ENCODE results near the gene DMAC2. TPM values are rescaled to one million over a fixed set of nuclear protein-coding genes. Genes with fewer than 3 reads are reported as not detected.

The DMAC2 gene
- total RNA-seq, 6 experiments from 2014 or later: 18.9 to 30.5 (median 22.5) TPM

DNA sequence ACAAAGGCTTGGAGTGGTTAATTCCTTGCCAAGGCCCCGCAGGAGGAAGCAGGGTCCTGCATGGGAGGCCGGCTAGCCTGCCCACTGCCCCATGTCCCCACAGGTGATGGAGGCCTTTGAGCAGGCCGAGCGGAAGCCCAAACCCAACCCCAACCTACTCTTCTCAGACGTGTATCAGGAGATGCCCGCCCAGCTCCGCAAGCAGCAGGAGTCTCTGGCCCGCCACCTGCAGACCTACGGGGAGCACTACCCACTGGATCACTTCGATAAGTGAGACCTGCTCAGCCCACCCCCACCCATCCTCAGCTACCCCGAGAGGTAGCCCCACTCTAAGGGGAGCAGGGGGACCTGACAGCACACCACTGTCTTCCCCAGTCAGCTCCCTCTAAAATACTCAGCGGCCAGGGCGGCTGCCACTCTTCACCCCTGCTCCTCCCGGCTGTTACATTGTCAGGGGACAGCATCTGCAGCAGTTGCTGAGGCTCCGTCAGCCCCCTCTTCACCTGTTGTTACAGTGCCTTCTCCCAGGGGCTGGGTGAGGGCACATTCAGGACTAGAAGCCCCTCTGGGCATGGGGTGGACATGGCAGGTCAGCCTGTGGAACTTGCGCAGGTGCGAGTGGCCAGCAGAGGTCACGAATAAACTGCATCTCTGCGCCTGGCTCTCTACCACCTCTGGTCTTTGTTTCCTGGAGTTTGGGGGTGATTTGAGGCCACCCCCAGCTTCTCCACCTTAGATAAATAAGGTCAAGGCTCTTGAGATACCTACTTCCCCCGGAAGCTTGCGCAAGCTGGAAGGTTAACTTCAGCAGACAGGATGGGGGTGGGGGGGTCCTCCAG, 15.2 kb downstream of the DMAC2 start:
- H3K9me3 ChIP-seq: no peaks in the 10 kb centered on the region
- DNase-seq (no peak), ATAC-seq (no peak)
- TF ChIP-seq POLR2A (IDR thresholded peaks at IDR 0.05): no peak
- TF ChIP-seq, protein P1, sequence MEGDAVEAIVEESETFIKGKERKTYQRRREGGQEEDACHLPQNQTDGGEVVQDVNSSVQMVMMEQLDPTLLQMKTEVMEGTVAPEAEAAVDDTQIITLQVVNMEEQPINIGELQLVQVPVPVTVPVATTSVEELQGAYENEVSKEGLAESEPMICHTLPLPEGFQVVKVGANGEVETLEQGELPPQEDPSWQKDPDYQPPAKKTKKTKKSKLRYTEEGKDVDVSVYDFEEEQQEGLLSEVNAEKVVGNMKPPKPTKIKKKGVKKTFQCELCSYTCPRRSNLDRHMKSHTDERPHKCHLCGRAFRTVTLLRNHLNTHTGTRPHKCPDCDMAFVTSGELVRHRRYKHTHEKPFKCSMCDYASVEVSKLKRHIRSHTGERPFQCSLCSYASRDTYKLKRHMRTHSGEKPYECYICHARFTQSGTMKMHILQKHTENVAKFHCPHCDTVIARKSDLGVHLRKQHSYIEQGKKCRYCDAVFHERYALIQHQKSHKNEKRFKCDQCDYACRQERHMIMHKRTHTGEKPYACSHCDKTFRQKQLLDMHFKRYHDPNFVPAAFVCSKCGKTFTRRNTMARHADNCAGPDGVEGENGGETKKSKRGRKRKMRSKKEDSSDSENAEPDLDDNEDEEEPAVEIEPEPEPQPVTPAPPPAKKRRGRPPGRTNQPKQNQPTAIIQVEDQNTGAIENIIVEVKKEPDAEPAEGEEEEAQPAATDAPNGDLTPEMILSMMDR (IDR thresholded peaks at IDR 0.05): no peak
- no peak overlapping the region for H3K27ac ChIP-seq
- H3K4me1 ChIP-seq: no peaks in the 10 kb centered on the region
- H3K36me3 ChIP-seq: peaks cover 0 to 48% (median 17%) of the 10 kb centered on the region in 4 donors
- 33% methylated on average over 3 of the region's 21 CpGs for WGBS (ENCODE audit: insufficient coverage, low coverage, low lambda C conversion rate, missing lambda C conversion rate)
- H3K27me3 ChIP-seq: no peaks in the 10 kb centered on the region
- H3K4me3 ChIP-seq: no peak overlapping the region
- intact Hi-C loops (cut with DNase I): no loop called here

DNA sequence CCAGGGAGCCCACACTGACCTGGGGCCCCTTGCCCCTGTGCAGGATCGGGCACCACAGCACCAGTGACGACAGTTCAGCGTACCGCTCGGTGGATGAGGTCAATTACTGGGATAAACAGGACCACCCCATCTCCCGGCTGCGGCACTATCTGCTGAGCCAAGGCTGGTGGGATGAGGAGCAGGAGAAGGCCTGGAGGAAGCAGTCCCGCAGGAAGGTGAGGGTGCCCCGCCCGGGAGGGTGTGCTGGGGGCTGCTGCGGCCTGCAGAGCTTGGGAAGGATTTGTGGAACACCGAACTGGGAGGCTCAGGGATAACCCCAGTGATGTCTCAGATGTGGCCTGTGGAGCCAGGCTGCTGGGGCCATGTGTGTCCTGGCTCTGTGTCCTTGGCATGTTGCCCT, 16.8 kb downstream of the DMAC2 start:
- H3K27me3 ChIP-seq: no peaks in the 10 kb centered on the region
- peaks cover 0 to 63% (median 23%) of the 10 kb centered on the region in 4 donors for H3K36me3 ChIP-seq
- intact Hi-C loops (cut with DNase I): no loop called here
- H3K9me3 ChIP-seq: no peaks in the 10 kb centered on the region
- DNase-seq: no peak
- no peaks in the 10 kb centered on the region for H3K4me1 ChIP-seq
- no peak for TF ChIP-seq POLR2A (IDR thresholded peaks at IDR 0.05)
- TF ChIP-seq, protein P1 (IDR thresholded peaks at IDR 0.05): no peak
- ATAC-seq: no peak
- H3K27ac ChIP-seq: no peak overlapping the region
- H3K4me3 ChIP-seq: no peak overlapping the region
- WGBS (ENCODE audit: insufficient coverage, low coverage, low lambda C conversion rate, missing lambda C conversion rate): 89% methylated on average over 10 of the region's 12 CpGs

DNA sequence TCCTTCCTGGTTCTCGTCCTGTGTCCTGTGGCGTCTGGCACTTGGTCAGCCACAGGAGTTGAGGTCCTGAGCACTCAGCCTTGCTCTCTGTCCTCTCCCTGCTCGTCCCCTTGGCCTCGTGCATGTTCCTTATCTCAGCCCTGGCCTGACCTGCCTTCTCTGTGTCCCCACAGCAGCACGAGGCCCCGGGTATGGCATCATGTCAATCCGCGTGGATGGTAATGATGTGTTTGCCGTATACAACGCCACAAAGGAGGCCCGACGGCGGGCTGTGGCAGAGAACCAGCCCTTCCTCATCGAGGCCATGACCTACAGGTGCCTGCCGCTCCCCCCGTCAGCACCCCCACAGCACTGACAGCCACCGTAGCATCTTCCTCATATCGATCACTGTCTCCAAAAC, 17.3 kb downstream of the DMAC2 start:
- no peak overlapping the region for H3K27ac ChIP-seq
- ATAC-seq (no peak), DNase-seq (no peak)
- peaks cover 0 to 63% (median 23%) of the 10 kb centered on the region in 4 donors for H3K36me3 ChIP-seq
- no peak for TF ChIP-seq POLR2A (IDR thresholded peaks at IDR 0.05)
- TF ChIP-seq, protein P1 (IDR thresholded peaks at IDR 0.05): no peak
- intact Hi-C loops (cut with DNase I): no loop called here
- no peak overlapping the region for H3K4me3 ChIP-seq
- no peaks in the 10 kb centered on the region for H3K4me1 ChIP-seq
- no peaks in the 10 kb centered on the region for H3K27me3 ChIP-seq
- H3K9me3 ChIP-seq: no peaks in the 10 kb centered on the region
- 83% methylated on average over 6 of the region's 18 CpGs for WGBS (ENCODE audit: insufficient coverage, low coverage, low lambda C conversion rate, missing lambda C conversion rate)

DNA sequence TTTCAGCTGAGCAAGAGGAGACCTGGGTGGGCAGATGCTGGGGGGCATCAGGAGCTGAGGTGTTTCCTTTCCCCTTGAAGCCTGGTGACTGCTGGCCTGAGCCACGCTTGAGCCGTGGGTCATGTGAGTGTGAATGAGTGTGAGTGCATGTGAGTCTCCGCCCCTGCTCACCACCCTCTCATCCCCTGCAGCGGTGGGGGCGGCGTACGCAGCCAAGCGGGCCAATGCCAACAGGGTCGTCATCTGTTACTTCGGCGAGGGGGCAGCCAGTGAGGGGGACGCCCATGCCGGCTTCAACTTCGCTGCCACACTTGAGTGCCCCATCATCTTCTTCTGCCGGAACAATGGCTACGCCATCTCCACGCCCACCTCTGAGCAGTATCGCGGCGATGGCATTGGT, 17.7 kb downstream of the DMAC2 start:
- H3K36me3 ChIP-seq: peaks cover 0 to 67% (median 25%) of the 10 kb centered on the region in 4 donors
- no peaks in the 10 kb centered on the region for H3K27me3 ChIP-seq
- peak in 1 of 3 donors; percentile 22 for DNase-seq
- H3K9me3 ChIP-seq: no peaks in the 10 kb centered on the region
- no peaks in the 10 kb centered on the region for H3K4me1 ChIP-seq
- H3K4me3 ChIP-seq: no peak overlapping the region
- no peak for ATAC-seq
- intact Hi-C loops (cut with DNase I): no loop called here
- WGBS (ENCODE audit: insufficient coverage, low coverage, low lambda C conversion rate, missing lambda C conversion rate): no CpG with 5 or more reads among the region's 20 CpGs
- TF ChIP-seq POLR2A (IDR thresholded peaks at IDR 0.05): no peak
- TF ChIP-seq, protein P1 (IDR thresholded peaks at IDR 0.05): no peak
- H3K27ac ChIP-seq: no peak overlapping the region

All from right lobe of liver (tissue), 6 donors.